GM21786 (cell line): ENCODE results near the gene BCL11B.

Source experiments
- ATAC-seq: cut with Tn5 transposase; IDR thresholded peaks from one replicate; pipeline ENCODE4 v1.9.1; 2021; ENCODE audit not compliant: unreplicated experiment

BCL11B gene

GRCh38 chr14:99256483-99256874, 15.5 kb downstream of the BCL11B start:
- ATAC-seq = no peak

- no peak for ATAC-seq
Observed at GRCh38 chr14:99255621-99256482, 16.1 kb downstream of the BCL11B start.

- no peak for ATAC-seq
Observed at GRCh38 chr14:99254328-99255009, 17.5 kb downstream of the BCL11B start.

DNA sequence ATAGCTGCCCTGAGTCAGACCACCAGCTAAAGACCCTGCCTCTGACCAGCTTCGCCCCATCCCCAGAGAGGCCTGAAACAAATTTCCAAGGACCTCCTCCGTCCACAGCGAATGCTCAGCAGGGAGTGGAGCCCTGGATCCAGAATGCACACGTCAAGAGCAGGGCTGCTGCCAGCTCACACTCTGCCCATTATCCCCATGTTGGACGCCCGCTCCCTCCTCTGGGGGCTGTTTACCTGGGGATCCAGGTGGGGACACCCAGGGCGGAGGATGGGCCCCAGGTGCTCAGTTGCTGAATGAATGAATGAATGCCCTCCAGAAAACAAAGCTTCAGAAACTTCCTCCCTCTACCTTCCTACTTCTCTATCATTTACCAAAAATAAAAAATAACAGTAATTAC, 18.1 kb downstream of the BCL11B start:
- no peak for ATAC-seq

DNA sequence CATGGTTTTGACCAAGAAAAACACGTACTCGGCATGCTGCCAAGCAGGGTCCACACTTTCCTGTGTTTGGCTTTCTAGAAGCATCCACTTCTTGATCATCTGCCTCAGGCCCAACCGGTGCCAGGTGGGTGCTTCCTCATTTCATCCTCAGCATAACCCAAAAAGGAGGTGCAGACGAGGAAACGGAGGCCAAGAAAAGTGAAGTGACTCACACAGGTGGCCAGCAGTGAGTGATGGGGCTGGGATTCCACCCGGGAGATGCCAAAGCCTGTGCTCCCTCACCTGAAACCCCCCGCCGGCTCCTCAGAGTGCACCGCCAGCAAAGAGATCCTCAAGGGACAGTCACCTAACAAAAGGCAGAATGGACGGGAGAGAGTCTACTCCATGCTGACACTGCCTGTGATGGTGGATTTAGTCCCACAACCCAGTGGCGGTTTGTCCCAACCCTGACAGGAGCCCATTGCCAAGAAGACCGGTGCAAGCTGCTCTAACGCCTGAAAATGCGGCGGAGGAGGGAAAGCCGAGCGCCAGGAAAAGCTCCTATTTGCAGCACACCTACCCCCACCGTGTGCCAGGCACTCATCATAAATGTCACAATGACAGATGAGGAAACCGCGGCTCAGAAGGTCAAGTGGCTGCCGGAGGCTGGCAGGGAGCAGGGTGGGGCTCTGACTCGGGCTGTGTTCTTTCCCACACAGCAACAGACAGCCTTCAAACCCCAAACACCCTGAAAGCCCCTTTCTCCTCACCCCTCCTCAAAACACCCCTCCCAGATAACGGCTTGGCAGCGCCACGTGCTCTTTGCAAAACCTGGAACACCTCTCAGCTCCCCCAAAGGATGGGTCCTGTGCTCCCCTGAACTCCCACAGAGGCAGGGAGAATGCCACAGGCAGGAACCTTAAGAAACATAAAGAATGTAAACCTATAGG, 18.8 kb downstream of the BCL11B start:
- ATAC-seq = no peak

- no peak for ATAC-seq
Observed at GRCh38 chr14:99252443-99252939, 19.5 kb downstream of the BCL11B start.

DNA sequence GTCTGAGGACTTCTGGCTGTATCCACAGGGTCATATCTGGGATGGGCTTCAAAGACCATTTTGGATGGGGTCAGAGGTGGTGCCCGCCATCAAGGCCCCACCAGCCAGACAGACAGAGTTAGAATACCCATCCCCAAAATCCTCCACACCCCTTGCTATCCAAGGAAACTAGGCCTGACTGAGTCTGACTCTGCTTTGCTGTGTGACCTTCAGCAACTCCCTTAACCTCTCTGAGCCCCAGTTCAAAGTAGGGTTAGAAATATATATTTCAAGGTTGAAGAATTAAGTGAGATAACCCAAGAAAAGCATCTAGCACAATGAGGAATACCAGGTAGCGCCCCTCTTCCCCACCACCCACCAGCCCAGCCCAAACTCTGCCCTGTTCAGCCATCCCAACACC, 20.3 kb downstream of the BCL11B start:
- ATAC-seq = no peak

- no peak for ATAC-seq
Observed at GRCh38 chr14:99250636-99251208, 21.3 kb downstream of the BCL11B start.

GRCh38 chr14:99249389-99249788, 22.6 kb downstream of the BCL11B start:
- no peak for ATAC-seq

DNA sequence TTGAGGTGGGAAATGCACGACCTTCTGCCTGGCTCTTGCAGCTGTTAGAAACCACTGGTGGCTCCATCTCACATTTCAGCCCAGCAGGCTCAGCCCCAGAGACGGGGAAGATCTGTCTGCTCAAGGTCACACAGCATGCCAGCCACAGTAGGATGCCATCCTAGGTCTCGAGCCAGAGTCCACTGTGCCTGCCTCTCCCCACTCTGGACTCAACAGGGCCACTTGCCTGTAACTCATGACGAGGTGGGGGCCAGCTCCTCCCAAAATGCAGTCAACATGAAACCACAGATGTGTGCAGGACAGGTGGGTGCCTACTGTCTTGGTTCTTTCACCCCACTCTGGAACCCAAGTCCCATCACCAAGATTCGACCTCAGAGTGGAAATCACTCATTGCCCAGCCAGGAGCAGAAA, 23.2 kb downstream of the BCL11B start:
- ATAC-seq = no peak

DNA sequence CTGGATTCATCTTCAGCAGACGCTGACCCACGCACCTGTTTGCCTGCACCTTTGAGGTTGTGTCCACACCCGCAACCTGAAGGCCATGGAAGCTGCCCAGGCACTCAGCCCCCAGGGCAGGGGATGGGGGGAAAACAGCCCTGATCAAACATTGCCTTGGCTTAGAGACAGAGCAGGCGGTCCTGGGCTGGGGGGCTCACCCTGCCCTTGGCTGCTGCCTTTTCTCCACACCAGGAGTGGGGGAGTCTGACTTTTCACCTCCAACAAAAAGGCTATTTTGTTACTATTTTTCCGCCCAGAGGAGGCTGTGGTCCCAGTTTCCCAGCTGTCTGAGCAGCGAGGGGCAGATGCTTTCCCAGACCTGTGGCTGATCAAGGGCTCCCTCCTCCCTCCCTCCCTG, 24.2 kb downstream of the BCL11B start:
- no peak for ATAC-seq

DNA sequence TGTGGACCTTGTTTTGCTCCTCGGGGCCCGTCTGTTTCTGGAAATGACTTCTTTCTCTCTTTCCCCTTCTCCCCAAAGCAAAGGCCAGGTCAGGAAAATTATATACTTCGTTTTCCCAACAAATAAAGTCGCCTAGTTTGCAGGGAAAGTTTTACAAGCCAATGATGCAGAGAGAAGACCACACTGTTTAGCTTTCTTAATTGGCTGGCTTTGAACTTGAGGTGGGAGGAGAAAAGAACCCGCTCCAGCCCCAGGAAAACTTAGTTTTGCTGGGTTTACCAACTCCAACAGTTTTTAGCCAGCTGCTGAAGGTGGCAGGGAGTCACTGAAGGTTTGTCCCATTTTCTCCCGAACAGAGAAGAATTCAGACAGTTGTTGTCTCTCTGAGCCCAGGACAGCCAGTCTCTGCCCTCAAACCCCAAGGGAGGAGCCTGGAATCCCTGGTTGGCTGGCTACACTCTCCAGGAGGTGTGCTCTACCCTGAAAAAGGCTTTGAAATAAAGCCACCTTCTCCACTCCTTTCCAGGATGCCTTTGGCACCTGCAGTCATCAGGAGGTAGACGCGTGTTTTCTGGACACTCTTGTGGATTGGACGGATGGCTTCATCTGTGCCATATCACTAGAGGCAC, 24.8 kb downstream of the BCL11B start:
- no peak for ATAC-seq

- no peak for ATAC-seq
Observed at GRCh38 chr14:99246536-99247097, 25.4 kb downstream of the BCL11B start.

- no peak for ATAC-seq
Observed at GRCh38 chr14:99245564-99246511, 26.2 kb downstream of the BCL11B start.

- ATAC-seq = no peak
Observed at GRCh38 chr14:99244941-99245563, 26.9 kb downstream of the BCL11B start.

- ATAC-seq = no peak
Observed at GRCh38 chr14:99244367-99244901, 27.6 kb downstream of the BCL11B start.

DNA sequence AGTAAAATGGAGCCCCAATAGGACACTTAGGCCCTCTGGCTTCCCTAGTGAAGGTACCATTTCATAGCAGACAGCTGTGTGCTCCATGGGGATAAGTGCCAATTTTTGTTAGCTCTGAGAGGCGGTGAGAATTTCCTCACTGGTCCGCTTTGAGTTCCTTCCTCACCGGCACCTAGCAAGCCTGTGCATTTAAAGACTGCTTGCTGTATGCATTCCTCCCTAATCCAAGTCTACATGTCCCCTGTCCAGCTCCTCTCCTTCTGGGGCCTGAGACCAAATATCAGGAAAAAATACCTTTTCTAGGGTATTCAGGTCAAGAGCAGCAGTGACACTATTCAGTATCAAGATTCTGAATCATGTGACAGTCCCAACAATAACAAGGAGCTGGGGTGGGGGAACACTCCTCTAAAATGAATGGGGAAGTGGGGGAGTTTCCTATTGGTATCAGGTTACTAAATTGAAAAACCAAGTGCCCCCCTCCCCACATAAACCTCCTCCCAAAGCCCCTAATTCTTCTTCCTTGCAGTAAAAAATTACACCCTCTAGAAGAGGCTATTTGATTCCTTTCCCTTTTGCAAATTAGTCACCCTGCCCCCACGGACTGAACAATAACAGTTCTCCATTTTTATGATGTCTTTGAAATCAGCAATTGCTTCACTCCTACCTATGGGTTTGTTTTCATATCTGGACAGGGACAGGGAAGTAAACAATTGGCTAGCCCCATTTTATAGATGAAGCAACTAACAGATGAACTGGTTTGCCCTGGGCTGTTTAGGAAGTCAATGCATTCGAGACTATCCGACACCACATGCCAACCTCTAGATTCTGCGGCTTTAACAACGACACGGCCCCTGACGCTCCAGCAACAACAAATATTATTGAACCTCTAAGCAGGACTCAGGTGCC, 28.9 kb downstream of the BCL11B start:
- ATAC-seq = no peak
